ENCODE results near the gene DNAJB14.

Gene DNAJB14

DNA sequence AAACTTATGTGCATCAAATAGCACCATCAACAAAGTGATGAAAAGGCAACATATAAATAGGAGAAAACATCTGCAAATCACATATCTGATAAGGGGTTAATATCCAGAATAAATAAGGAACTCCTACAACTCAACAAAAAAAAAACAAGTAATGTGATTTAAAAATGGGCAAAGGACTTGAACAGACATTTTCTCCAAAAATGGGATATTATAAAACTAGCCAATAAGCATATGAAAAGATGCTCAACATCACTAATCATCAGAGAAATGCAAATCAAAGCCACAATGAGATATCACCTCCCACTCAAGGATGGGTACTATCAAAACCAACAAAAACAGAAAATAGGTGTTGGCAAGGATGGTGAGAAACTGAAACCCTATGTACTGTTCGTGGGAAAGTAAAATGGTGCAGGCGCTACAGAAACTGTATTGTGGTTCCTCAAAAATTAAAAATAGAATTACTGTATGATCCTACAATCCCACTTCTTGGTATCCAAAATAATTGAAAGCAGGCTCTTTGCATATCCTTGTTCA is 2.4 kb downstream of the DNAJB14 start:
- DNase-seq = no peak

DNA sequence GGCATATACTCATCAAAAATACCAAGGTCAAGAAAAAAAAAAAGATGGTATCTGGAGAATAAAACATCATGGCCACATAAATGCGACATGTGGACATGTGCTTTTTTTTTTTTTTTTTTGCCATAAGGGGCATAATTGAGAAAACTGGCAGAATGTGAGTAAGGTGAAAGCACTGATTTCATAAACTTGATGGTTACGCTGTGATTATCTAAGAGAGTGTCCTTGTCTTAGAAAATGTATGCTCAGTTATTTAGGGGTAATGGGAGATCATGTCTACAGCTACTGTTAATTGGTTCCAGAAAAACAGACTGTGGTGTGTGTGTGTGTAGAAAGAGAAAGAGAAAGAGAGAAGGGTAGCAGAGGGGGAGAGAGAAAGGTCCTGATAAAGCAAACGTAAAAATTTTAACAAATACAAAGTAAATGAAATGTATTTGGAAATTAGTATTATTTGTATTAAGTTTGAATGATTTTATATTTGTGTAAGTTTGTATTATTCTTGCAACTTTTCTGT is 8.1 kb downstream of the DNAJB14 start:
- DNase-seq = no peak

DNA sequence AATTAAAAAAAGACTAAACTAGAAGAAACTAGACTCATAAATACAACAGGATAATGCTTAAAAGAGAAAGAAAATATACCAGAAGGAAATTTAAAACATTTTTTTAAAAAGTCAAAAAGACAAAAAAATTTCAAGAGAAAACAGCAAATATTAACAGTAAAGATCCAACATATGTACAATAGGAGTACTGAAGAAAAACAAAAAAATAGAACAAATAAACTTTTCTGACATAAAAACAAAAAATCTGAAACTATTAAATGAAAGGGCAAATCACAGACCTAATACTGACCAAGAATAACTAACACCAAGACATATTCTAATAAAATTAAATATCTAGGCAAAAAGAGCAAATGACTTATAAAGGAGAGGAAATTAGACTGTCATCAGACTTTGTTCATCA is 11.5 kb downstream of the DNAJB14 start:
- no peak for DNase-seq

DNA sequence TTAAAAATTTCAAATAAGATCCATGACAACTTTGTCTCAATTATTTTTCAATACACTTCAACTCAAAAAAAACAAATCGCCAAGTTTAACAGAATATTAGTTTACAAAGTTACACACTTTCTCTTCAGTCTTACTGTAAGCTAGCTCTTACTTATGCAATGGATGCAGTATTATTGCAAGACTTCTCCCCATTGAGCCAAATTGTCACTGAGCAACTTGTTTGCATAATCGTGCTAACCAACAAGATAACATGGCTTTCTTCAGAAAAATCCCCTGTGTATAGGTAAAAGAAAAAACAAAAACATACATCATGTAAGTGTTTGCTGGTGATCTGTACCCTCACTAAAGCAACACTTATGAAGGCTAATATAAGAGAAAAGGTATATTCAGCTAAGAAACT is 18.9 kb downstream of the DNAJB14 start:
- DNase-seq = no peak

DNA sequence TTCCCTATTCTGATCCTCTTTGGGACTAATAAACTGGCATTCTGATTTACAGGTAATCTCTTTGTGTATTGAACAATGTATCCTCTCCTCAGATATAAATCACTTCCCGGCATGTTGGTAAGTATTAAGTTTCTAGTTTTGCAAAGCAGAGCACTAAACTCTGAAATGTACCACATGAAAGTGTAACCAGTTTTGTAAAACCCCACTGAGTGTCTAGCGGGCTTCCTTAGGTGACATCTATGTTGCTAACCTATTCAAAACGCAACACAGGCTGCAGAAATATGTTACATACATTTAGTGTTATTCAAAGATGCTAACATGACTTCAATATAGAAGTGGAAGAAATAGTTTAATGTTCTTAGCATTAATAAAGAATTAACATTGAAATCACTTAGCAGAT is 25.2 kb downstream of the DNAJB14 start:
- DNase-seq = no peak

DNA sequence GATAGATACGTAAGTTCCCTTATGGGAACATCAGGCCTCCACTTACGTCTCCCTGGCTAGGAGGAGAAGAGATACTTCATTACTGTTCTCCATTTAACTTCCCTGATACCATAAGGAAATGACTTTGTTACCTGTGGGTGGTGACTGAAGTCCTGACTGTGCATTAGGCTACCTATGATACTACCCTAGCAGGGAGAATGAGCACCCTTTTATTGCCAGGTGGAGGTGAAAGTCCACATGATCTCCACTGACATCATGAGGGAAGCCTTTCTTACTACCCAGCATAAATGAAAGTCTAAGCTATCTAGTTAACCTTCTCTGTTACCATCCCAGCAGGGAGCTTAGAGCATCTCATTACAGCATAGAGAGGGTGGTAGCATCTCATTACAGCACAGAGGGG is 27.8 kb downstream of the DNAJB14 start:
- DNase-seq = no peak

DNA sequence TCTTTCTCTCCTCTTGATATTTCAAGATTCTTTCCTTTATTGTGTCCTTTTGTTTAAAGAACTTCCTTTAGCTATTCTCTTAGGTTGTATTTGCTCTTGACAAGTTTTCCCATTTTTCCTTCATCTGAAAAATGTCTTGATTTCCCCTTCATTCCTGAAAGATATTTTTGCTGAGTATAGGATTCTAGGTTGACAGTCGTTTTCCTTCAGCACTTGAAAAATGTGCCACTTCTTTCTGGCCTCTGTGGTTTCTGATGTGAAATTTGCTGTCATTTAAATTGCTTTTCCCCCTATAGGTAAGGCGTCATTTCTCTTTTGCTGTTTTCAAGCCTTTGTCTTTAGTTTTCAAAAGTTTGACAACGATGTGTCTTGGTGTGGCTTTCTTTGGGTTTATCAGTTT is 28.8 kb downstream of the DNAJB14 start:
- no peak for DNase-seq

DNA sequence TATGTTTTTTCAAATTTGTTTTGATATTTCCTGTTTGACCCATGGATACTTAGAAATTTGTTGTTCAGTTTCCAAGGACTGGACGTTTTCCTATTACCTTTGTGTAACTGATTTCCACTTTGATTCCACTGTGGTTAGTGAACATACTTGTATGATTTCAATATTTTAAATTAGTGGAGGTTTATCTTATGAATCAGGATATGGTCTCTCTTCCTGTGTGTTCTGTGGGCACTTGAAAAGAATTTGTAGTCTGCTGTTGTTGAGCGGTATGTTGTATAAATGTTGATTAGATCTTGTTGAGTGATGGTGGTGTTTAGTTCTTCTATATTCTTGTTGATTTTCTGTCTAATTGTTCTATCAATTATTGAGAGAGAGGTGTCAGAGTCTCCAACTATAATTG is 31.0 kb downstream of the DNAJB14 start:
- no peak for DNase-seq

DNA sequence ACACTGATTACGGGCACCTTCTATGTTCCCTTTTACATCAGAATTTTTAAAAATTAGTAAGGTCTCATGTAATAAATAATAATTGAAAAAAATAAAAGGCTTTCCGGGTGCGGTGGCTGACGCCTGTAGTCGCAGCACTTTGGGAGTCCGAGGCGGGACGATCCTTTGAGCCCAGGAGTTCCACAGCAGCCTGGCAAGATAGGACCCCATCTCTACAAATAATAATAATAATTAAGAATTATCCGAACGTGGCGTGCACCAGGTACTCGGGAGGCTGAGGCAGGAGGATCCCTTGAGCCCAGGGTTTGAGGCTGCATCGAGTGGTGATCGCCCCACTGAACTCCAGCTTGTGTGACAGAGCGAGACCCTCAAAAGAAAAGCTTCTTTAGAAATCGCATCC is 51.4 kb downstream of the DNAJB14 start:
- DNase-seq = no peak

DNA sequence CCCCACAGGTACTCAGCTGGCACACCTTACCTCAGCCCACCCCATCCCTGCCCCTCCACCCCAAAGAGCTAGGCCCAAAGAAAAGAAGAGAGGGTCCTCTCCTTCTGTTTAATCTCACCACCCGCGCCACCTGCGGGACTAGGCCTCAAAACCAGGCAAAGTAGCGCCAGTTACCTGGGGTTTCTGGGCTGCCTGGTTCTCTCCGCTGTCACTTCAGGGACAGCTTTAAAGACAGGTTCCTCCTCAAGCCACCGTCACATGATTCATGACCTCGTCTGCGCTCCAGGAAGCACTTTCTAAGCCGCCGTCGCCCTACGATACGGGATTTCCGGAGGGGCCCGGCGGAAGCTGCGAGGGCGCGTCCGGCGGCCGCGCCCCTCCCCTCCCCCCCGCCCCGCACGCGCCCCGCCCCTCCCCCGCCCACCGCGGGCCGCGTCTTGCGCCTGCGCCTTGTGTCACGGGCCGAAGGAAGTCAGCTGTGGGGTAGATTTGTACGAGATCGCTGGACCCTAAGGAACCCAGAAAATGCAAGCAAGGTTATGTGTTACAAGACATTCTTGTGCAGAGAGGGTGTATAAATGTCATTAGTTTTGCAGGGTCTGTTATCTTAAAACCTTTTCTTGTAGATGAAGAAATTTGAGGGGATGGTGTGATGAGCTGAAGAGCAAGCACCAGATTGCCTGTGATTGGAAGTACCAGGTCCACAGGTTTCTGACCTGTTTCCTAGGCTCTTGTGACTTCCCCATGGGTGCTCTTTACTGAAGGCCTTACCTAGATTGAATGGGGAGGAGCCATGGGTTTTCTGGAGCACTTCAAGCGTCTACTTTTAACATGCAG is 52.0 kb downstream of the DNAJB14 start, which contains the start of gene LAMTOR3:
Gene LAMTOR3, minus strand, starts transcription at position 267 of the 837 bp plus-strand sequence. CDS start 464 bp downstream, outside the sequence.
- DNase-seq = peak; percentile 93

DNA sequence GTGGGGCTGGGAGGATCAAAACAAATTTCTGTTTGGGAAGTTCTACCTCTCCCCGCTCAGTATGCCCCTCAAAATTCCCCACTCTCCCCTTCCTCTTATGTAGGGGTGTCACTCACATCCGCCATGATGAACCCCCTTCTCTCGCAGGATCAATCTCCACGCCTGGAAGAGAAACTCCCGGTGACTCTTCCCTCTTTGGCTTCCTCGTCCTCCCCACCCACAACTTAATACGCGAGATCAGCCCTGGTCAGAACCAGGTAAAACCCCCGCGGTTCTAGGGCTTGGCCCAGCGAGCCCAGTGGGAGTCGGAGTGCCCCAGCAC is 52.6 kb downstream of the DNAJB14 start:
- no peak for DNase-seq

DNA sequence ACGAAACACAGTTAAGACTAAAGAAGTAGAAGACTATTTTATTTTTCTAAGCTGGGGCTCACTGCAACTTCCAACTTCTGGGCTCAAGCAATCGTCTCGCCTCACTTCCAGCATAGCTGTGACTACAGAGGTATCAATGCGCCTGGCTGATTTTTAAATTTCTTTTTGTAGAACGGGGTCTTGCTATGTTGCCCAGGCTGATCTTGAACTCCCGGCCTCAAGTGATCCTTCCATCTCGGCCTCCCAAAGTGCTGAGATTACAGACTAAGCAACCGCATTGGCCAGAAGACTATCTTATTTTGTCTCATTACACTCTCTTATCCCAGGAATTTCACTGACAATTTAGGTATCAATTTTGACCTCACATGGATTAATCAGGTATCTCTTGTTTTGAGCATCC is 53.4 kb downstream of the DNAJB14 start:
- no peak for DNase-seq

DNA sequence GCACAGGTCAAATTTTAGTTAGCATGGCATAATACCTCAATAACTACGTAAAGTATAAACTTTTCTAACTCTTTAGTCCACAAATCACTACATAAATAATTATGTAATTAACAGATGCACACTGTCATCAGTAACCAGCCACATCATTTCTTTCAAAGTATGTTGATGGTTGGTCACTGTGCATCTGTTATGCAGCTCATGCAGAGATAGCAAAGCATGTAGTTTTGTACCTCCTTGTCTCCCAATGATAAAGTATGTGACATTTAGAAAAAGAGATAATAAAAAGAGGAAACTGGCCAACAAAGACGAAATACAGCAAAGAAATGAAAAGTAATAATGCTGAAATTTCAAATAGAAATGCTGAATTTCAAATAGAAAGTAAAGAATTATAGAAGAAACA is 55.1 kb downstream of the DNAJB14 start:
- no peak for DNase-seq

DNA sequence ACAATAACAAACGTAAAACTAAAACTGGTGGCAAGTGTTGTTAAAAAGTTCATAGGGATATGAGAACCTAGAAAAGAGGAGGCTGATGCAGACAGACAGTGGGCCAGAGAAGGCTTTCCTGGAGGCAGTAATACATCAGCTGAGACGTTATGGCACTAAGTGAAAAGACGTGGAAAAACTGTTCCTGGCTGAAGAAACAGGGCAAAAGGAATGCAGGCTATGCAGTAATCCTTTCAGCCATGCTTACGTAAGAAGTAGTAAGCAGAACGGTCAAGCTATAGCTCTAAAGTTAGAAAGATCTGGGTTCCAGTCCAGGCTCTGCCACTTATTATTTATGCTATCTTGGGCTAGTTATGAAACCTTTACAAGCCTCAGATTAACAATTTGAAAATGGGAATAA is 58.6 kb downstream of the DNAJB14 start:
- no peak for DNase-seq

DNA sequence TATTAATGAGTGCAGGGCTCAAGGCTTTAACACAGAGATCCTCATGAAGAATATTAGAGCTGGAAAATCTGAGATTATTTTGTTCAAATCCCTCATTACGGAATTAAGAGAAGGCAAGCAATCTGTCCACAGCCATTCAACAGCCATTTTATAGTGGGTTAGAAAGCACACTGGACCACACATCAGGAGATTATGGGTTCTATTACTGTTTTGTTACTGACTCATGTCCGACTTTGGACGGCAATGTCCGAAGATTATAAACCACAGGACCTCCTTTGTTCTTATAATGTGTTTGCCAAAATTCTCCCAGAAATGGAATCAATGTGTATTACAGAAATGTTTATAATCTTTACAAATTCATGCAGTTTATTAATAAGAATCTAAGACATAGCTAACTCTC is 60.3 kb downstream of the DNAJB14 start:
- no peak for DNase-seq

DNA sequence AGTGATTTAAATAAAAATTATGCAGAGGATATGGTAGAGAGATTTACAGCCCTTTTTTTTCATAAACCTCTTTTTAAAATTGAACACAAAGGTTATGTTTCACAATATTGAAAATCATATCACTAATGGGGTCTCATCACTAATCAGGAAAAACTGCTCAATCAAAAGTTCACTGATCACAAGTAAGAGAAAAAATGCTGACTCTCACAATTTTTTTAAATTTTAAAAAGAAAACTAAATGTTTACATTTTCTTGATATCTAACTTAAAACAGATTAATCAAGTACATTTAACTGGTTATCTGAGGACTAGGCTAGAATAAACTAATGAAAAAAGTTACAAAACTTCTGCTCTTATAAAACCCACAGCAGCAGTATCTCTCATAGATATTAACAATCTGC is 60.7 kb downstream of the DNAJB14 start:
- no peak for DNase-seq

DNA sequence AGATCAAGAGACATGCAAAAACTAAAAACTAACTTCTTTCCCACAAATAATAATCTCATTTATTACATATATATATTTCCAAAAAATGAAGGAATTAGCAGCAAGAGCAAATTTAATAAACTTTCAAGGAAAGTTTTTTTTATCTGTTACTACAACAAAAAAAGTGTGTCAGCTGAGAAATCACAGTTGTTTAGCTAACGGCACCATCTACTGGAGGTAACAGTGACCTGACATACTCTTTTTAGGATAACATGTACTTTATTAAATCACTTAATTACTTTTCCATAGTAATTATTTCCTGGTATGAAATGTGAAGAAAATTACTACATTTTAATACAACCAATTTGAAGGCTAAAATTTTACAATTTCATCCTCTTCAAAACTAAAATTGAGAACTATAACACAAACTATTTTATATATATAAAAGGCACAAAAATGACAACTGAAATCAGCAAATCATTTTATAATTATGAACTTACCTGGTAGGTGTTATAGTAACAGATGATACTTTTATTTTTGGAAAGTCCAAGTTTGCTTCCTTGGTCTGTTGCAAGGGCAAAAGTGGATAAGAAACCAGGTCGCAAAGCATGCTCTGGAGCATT is 61.3 kb downstream of the DNAJB14 start:
- DNase-seq = no peak

DNA sequence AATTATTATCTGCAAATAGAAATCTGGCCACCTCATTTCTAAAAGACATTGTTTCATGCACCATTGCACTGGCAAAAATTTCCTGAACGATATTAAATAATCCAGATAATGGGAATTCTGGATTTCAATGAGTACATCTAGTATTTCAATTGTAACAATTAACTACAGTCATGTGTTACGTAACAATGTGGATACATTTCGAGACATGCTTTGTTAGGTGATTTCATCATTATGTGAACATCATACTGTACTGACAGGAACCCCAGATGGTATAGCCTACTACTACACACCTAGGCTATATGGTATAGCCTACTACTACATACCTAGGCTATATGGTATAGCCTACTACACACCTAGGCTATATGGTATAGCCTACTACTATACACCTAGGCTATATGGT is 67.0 kb downstream of the DNAJB14 start:
- no peak for DNase-seq

DNA sequence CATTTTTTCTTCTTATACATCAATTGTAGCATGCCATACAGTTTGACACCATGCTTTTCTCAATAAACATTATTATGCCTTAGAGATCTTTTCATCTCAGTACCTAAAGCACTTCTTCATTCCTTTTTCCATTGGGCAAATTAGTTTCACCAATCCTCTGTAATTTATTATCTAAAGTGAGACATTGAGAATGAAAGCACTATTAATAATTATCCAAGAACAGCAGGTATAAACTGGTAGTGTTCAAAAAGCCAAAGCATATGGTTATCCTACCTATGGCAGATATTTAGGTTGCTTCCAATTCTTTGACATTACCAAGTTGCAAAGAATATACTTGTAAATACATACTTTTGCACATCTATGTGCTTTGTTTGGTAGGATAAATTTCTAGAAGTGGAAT is 67.8 kb downstream of the DNAJB14 start:
- DNase-seq = no peak

DNA sequence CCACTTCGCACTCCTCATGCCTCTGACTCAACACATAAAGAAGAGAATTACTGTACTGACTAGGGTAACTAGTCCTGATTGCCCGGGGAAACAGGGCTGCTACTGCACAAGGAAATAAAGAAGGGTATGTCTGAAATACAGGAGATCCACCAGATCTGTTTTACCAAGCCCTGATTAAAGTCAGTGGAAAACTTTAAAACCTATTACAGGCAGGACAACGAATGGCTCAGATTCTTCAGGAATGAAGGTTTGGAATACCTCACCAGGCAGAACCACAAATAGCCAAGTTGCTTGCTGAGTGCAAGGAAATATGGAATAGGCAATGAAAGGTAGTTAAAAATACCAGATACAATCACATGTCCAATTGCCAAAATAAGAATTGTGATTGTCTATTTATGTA is 69.5 kb downstream of the DNAJB14 start:
- no peak for DNase-seq

DNA sequence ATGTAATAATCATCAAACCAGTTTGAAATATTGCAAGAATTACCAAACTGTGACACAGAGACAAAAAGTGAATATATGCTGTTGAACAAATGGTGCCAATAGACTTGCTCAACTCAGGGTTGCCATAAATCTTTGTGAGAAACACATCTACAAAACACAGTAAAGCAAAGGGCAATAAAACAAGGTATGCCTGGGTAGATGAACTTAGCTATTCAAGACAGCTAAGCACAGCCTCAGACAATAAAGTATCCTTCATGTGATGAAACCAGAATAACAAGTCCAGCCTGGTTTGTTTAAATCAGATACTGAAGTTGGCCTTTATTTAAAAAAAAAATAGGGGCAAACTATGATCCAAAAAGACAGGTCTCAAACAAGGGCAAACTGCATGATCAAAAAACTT is 71.3 kb downstream of the DNAJB14 start:
- no peak for DNase-seq

DNA sequence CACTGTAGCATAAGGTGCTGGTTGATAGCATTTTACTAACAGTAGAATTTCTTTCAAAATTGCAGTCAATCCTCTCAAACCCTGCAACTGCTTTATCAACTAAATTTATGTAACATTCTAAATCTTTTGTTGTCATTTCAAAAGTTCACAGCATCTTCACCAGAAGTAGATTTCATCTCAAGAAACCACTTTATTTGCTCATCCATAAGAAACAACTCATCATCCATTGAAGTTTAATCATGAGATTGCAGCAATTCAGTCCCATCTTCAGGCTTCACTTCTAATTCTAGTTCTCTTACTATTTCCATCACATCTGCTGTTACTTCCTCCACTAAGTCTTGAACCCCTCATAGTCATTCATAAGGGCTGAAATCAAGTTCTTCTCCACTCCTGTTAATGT is 73.8 kb downstream of the DNAJB14 start:
- no peak for DNase-seq

DNA sequence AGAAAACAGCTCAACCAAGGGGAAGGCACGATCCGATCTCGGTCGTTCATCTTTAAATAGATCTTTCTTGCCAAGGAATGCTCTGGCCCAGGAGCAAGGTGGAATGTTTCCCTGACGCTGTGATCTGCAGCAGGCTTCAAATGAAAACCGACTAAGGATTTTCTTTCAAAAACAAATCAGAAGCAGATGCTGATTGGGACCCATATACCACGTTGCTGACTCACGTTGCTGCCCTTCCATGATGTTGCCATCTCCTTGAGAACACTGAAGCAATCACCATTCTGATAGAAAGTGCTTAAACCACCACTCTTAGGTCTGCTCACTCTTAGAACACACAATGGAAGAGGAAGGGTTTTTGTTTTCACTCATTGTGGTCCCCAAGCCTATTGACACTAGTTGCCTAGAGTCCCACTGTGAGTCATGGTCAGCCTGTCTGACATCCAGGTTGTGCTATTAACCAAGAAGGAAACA is 78.3 kb downstream of the DNAJB14 start:
- DNase-seq = no peak

DNA sequence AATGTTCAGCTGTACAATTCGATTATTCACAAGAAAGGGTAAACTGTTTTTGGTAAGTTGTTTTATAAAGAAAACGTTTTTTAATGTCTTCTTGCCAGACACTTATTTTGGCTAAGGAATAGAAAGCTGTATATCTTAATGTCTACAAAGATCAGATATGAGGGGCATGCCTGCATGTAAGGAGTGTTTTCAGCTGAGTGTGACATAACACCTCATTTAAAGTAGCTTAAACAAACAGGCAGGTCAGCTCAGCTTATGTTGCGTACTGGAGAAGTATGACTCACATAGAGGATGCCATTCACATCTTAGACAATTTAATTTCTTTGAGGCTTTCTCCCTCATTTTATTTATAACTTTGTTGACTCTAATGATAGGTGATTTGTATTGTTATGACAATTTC is 82.6 kb downstream of the DNAJB14 start:
- DNase-seq = no peak

Data from right forelimb (tissue), 1 donor.